K562 (cell line): ENCODE measurements around the gene PRM1. TPM values are rescaled to one million over a fixed set of nuclear protein-coding genes. Genes with fewer than 3 reads are reported as not detected.

Experiments
- ATAC-seq: fragments of 200-7000 bp; cut with Tn5 transposase; 3 replicates; pipeline ENCODE4 v1.9.1; 2020; ENCODE audit warnings: moderate library complexity
- BruUV-seq: library from RNA; stranded (reverse); fragments of 400-500 nt; replicated peaks from 2 replicates; lab custom pipeline; 2021; lab: Mats Ljungman, UMichigan
- CTCF ChIA-PET: fragments of 300-600 bp; formaldehyde crosslinking; extraction: SDS; loops from one replicate; lab custom pipeline; 2021; ENCODE audit warnings: low intra/inter-chr PET ratio; lab: Yijun Ruan, JAX
- POLR2A ChIA-PET: fragments of 300-600, 350-650 bp; sonication (Branson Sonifier 250); formaldehyde crosslinking; extraction: SDS; loops from one replicate; lab custom pipeline; 2021; ENCODE audit warnings: antibody characterized with exemption, inconsistent platforms; lab: Yijun Ruan, JAX
- DNase-seq, 4 experiments: peaks; one replicate each; pipeline versions ENCODE4 v3.0.0 to v3.0.0-alpha.2; 2011 to 2018; ENCODE audit warnings: low spot score in 3 of 4, mixed read lengths in 3 of 4; ENCODE audit errors: extremely low read depth in 1 of 4
- FAIRE-seq: peaks from 2 replicates; lab custom pipeline; 2011; peaks lifted over from hg19 to GRCh38; lab: Jason Lieb, UNC
- H2AFZ ChIP-seq: 2 replicates; pipeline ENCODE4 v1.6.0; 2011; ENCODE audit warnings: low read depth, low read length, control low read depth, inconsistent platforms
- H3K27ac ChIP-seq: fragments of 200-600 bp; 3 replicates; pipeline ENCODE4 v1.8.0; 2011; ENCODE audit warnings: low read depth, mild to moderate bottlenecking, control low read depth, inconsistent platforms, low read length, moderate library complexity, mixed read lengths; ENCODE audit errors: extremely low read depth
- H3K27me3 ChIP-seq, 2 experiments: fragments of 300-600 bp in 1 of 2; 2 replicates in 1 of 2; 3 replicates in 1 of 2; pipeline versions ENCODE4 v1.6.0 to v1.8.0; 2011; ENCODE audit warnings: inconsistent platforms in 2 of 2, low read length in 2 of 2, mild to moderate bottlenecking in 1 of 2, mixed read lengths in 1 of 2, moderate library complexity in 1 of 2; ENCODE audit not compliant: control insufficient read depth in 2 of 2, insufficient read depth in 2 of 2
- H3K36me3 ChIP-seq: fragments of 300-600 bp; 3 replicates; pipeline ENCODE4 v1.8.0; 2011; ENCODE audit warnings: mild to moderate bottlenecking, low read length, inconsistent platforms; ENCODE audit not compliant: control insufficient read depth, insufficient read depth
- H3K4me1 ChIP-seq, 2 experiments: fragments of 200-600 bp in 1 of 2; replicated peaks in 1 of 2; 2 replicates in 1 of 2; 3 replicates in 1 of 2; pipeline versions ENCODE4 v1.5.1 to v1.8.0; 2011; ENCODE audit warnings: inconsistent platforms in 2 of 2, low read length in 2 of 2, mild to moderate bottlenecking in 1 of 2, mixed read lengths in 1 of 2, moderate library complexity in 1 of 2; ENCODE audit not compliant: control insufficient read depth in 2 of 2, insufficient read depth in 2 of 2
- H3K4me2 ChIP-seq: 2 replicates; pipeline ENCODE4 v1.6.1; 2011; ENCODE audit warnings: low read length, control low read depth, inconsistent platforms, mixed read lengths; ENCODE audit not compliant: insufficient read depth
- H3K4me3 ChIP-seq: fragments of 200-600 bp; sonication (generic), shearing (Covaris generic); 2 replicates; pipeline ENCODE4 v1.5.1; 2016; ENCODE audit warnings: control low read depth, inconsistent platforms
- H3K79me2 ChIP-seq: fragments of 200-600 bp; 3 replicates; pipeline ENCODE4 v1.8.0; 2011; ENCODE audit warnings: low read length, inconsistent platforms; ENCODE audit not compliant: control insufficient read depth, insufficient read depth
- H3K9ac ChIP-seq, 2 experiments: 2 replicates each; pipeline versions ENCODE4 v1.6.0 to v1.6.1; 2011; ENCODE audit warnings: low read depth in 2 of 2, low read length in 2 of 2, control low read depth in 1 of 2, inconsistent platforms in 1 of 2, mild to moderate bottlenecking in 1 of 2, mixed read lengths in 1 of 2; ENCODE audit not compliant: insufficient read depth in 1 of 2
- H3K9me1 ChIP-seq: one replicate; pipeline ENCODE4 v1.6.0; 2011; ENCODE audit warnings: inconsistent platforms, mild to moderate bottlenecking, low read length, moderate library complexity; ENCODE audit not compliant: control insufficient read depth, insufficient read depth
- H3K9me3 ChIP-seq: replicated peaks from 2 replicates; pipeline ENCODE4 v1.5.1; 2011; ENCODE audit warnings: low read depth, low read length, inconsistent platforms; ENCODE audit not compliant: control insufficient read depth, insufficient read depth
- H4K20me1 ChIP-seq: replicated peaks from 2 replicates; pipeline ENCODE4 v1.6.1; 2011; ENCODE audit warnings: low read length, inconsistent platforms, mixed read lengths; ENCODE audit not compliant: control insufficient read depth, insufficient read depth
- BCOR ChIP-seq: fragments of 450-650 bp; IDR thresholded peaks from 2 replicates; pipeline ENCODE4 v1.6.1; 2016
- NRF1 ChIP-seq, 2 experiments: fragments of 450-650 bp; IDR thresholded peaks in 1 of 2; conservative IDR thresholded peaks in 1 of 2; 2 replicates each; pipeline ENCODE4 v1.6.1; 2014; ENCODE audit warnings: mild to moderate bottlenecking in 2 of 2
- TAL1 ChIP-seq: fragments of 450-650 bp; IDR thresholded peaks from 2 replicates; pipeline ENCODE4 v1.6.1; 2016; ENCODE audit warnings: mild to moderate bottlenecking
- ZNF140 ChIP-seq: fragments of 250-450 bp; sonication (Bioruptor Pico); IDR thresholded peaks from 2 replicates; pipeline ENCODE4 v1.8.0; 2021; ENCODE audit warnings: moderate library complexity, mild to moderate bottlenecking, inconsistent platforms
- ZNF212 ChIP-seq: fragments of 450-650 bp; formaldehyde crosslinking; IDR thresholded peaks from 2 replicates; pipeline ENCODE4 v1.4.0; 2020; ENCODE audit warnings: mild to moderate bottlenecking
- WGBS: fragments of 100-300 bp; shearing (Covaris generic); methylation state at CpG from one replicate; pipeline ENCODE4 v1.1.6; 2016; ENCODE audit warnings: low coverage, mixed read lengths; ENCODE audit not compliant: insufficient coverage; ENCODE audit errors: missing lambda C conversion rate; 5-methylcytosine and 5-hydroxymethylcytosine counted together
- in situ Hi-C: fragments of 300-500 bp; cut with MboI; formaldehyde crosslinking; loops from 4 replicates; pipeline ENCODE4 v1.15.0; 2018; ENCODE audit warnings: inconsistent platforms, mixed read lengths
- intact Hi-C: fragments of 100-400 bp; cut with micrococcal nuclease; formaldehyde crosslinking; loops from 2 replicates; pipeline ENCODE4 v1.14.2; 2022
- polyA plus RNA-seq, 8 experiments: library from polyadenylated mRNA; depleted of rRNA in 4 of 8; stranded (reverse) in 5 of 8; unstranded in 3 of 8; fragments of >200 nt; fragmentation: Nextera tagmentation in 2 of 8; fragmentation: Illumina TruSeq in 1 of 8; extraction: Ambion mirVana in 2 of 8; extraction: Trizol in 1 of 8; gene quantifications; 2 replicates each; pipeline versions ENCODE4 v1.2.1 to v1.2.3, GENCODE V29; 2011 to 2014; ENCODE audit warnings: inconsistent platforms in 1 of 8, missing spikeins in 1 of 8
- total RNA-seq, 7 experiments: library from RNA; depleted of rRNA in 6 of 7; stranded (reverse); fragments of >200 nt in 6 of 7; fragmentation: Illumina TruSeq in 2 of 7; extraction: Trizol in 2 of 7; gene quantifications; 2 replicates each; pipeline versions ENCODE4 v1.2.1 to v1.2.3, GENCODE V29; 2011 to 2021; ENCODE audit warnings: low replicate concordance in 1 of 7
- TF ChIP-seq, protein P1 (sequence below): sonication (generic); formaldehyde crosslinking; IDR thresholded peaks from 2 replicates; pipeline ENCODE4 v1.8.1; 2023; ENCODE audit warnings: mild to moderate bottlenecking, missing genetic modification reagents

The PRM1 gene
- total and polyA plus RNA-seq, 9 of the 15 experiments (the other 6 are each of a cell fraction or from before 2014, with no cell fraction given): not detected

DNA sequence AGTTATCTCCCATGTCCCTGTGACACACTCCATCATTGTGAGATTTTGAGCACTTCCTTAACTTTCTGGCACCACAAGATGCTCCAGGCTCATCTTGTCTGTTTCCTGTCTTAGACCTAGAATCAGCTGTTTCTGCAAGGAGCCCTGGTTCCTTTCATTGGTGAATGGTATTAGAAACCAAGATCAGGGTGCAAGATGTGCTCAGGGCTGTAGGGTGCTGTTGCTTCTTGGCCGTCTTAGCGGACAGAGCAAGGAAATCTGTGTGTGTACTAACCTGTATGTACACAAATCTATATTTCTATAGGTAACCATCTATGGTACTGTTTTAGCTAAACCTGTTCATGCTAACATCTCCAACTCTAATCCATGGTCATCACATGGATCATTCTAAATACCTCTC lies 8.1 kb upstream of the PRM1 start:
- ChIA-PET POLR2A (interaction anchor here (1.4 kb wide), 1 partner anchor 11 kb away, joined by 3 read pairs; no protein-coding TSS in a partner anchor), CTCF (no interaction called here)
- no peak overlapping the region for H3K4me3 ChIP-seq
- H2AFZ ChIP-seq: no peak overlapping the region
- intact Hi-C loops (no loop called here), in situ Hi-C loops (no loop called here)
- no peak overlapping the region for H3K9ac ChIP-seq
- no peaks in the 10 kb centered on the region for H3K9me3 ChIP-seq
- H3K36me3 ChIP-seq: no peaks in the 10 kb centered on the region
- FAIRE-seq (peak; percentile 6), ATAC-seq (no peak), DNase-seq (no peak)
- H3K27me3 ChIP-seq: peaks cover 19 to 54% of the 10 kb centered on the region in 2 experiments
- no peak overlapping the region for H3K4me2 ChIP-seq
- no TSS peak for BruUV-seq
- H3K4me1 ChIP-seq: no peaks in the 10 kb centered on the region; a peak in 1 of 5 replicates
- no peaks in the 10 kb centered on the region for H3K79me2 ChIP-seq
- H4K20me1 ChIP-seq: no peaks in the 10 kb centered on the region
- H3K9me1 ChIP-seq: no peaks in the 10 kb centered on the region
- TF ChIP-seq ZNF140 (CRISPR knock-in tag): no peak
- no peak for TF ChIP-seq TAL1
- TF ChIP-seq ZNF212 (CRISPR knock-in tag): no peak
- TF ChIP-seq, protein P1, sequence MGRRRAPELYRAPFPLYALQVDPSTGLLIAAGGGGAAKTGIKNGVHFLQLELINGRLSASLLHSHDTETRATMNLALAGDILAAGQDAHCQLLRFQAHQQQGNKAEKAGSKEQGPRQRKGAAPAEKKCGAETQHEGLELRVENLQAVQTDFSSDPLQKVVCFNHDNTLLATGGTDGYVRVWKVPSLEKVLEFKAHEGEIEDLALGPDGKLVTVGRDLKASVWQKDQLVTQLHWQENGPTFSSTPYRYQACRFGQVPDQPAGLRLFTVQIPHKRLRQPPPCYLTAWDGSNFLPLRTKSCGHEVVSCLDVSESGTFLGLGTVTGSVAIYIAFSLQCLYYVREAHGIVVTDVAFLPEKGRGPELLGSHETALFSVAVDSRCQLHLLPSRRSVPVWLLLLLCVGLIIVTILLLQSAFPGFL (CRISPR knock-in tag): no peak
- no peak for TF ChIP-seq NRF1 (conservative IDR thresholded peaks at IDR 0.05 in 1 of 2, IDR thresholded peaks at IDR 0.05 in 1 of 2)
- TF ChIP-seq BCOR: no peak
- TF ChIP-seq, all 486 proteins: peak for 0
- no peak overlapping the region for H3K27ac ChIP-seq
- WGBS: 15% methylated on average over 2 of the region's 2 CpGs
